Trophoblast cell (in vitro differentiated cells and primary cell): ENCODE results near the gene IFNGR1.
"Not testable (repeated sequence)": the region's sequence is repeated elsewhere in the genome, so short reads cannot be mapped to it uniquely, and the experiment has no call there.

Experiments used
- DNase-seq, 2 donors: peaks; one replicate each; pipeline ENCODE4 v3.0.0-alpha.2; 2016
- H2AFZ ChIP-seq: 2 replicates; pipeline ENCODE4 v1.6.1; 2013; ENCODE audit warnings: low read length, moderate library complexity, mild to moderate bottlenecking; ENCODE audit not compliant: insufficient read depth, poor library complexity
- H2AK5ac ChIP-seq: 2 replicates; pipeline ENCODE4 v1.6.1; 2013; ENCODE audit warnings: mild to moderate bottlenecking, low read length
- H2BK120ac ChIP-seq: 2 replicates; pipeline ENCODE4 v1.6.1; 2013; ENCODE audit warnings: low read length, mild to moderate bottlenecking, moderate library complexity; ENCODE audit not compliant: insufficient read depth, poor library complexity
- H2BK12ac ChIP-seq: 2 replicates; pipeline ENCODE4 v1.6.1; 2013; ENCODE audit warnings: mild to moderate bottlenecking, low read length, moderate library complexity
- H2BK5ac ChIP-seq: 2 replicates; pipeline ENCODE4 v1.6.1; 2013; ENCODE audit warnings: low read length, low read depth, moderate library complexity, mild to moderate bottlenecking; ENCODE audit not compliant: poor library complexity
- H3K14ac ChIP-seq: 2 replicates; pipeline ENCODE4 v1.6.1; 2013; ENCODE audit warnings: mild to moderate bottlenecking, low read length
- H3K18ac ChIP-seq: 2 replicates; pipeline ENCODE4 v1.6.1; 2013; ENCODE audit warnings: mild to moderate bottlenecking, low read length
- H3K23ac ChIP-seq: 2 replicates; pipeline ENCODE4 v1.6.1; 2013; ENCODE audit warnings: low read length
- H3K27ac ChIP-seq: 2 replicates; pipeline ENCODE4 v1.5.1; 2013; ENCODE audit warnings: low read depth, mild to moderate bottlenecking, inconsistent platforms, low read length, moderate library complexity
- H3K27me3 ChIP-seq: 2 replicates; pipeline ENCODE4 v1.6.1; 2013; ENCODE audit warnings: inconsistent platforms, mild to moderate bottlenecking, low read length, moderate library complexity; ENCODE audit not compliant: insufficient read depth
- H3K36me3 ChIP-seq, 2 experiments: 1 replicate in 1 of 2; 2 replicates in 1 of 2; pipeline ENCODE4 v1.6.1; 2013; ENCODE audit warnings: low read length in 2 of 2, mild to moderate bottlenecking in 2 of 2, moderate library complexity in 1 of 2; ENCODE audit not compliant: insufficient read depth in 2 of 2, control insufficient read depth in 1 of 2
- H3K4ac ChIP-seq: 2 replicates; pipeline ENCODE4 v1.6.1; 2013; ENCODE audit warnings: low read depth, mild to moderate bottlenecking, low read length, moderate library complexity
- H3K4me1 ChIP-seq, 2 experiments: 1 replicate in 1 of 2; 2 replicates in 1 of 2; pipeline ENCODE4 v1.6.1; 2013; ENCODE audit warnings: low read length in 2 of 2, mild to moderate bottlenecking in 2 of 2, moderate library complexity in 1 of 2; ENCODE audit not compliant: insufficient read depth in 2 of 2, control insufficient read depth in 1 of 2
- H3K4me2 ChIP-seq: 2 replicates; pipeline ENCODE4 v1.6.1; 2013; ENCODE audit warnings: inconsistent platforms, mild to moderate bottlenecking, low read length, moderate library complexity
- H3K4me3 ChIP-seq: 2 replicates; pipeline ENCODE4 v1.5.1; 2013; ENCODE audit warnings: mild to moderate bottlenecking, low read depth, low read length, inconsistent platforms
- H3K79me1 ChIP-seq: one replicate; pipeline ENCODE4 v1.6.1; 2013; ENCODE audit warnings: low read length
- H3K79me2 ChIP-seq: 2 replicates; pipeline ENCODE4 v1.6.1; 2013; ENCODE audit warnings: low read length, mild to moderate bottlenecking; ENCODE audit not compliant: control insufficient read depth, insufficient read depth, poor library complexity
- H3K9ac ChIP-seq: 2 replicates; pipeline ENCODE4 v1.6.1; 2013; ENCODE audit warnings: mild to moderate bottlenecking, low read length
- H3K9me3 ChIP-seq: 2 replicates; pipeline ENCODE4 v1.6.1; 2013; ENCODE audit warnings: low read depth, mild to moderate bottlenecking, control low read depth, inconsistent platforms, low read length; ENCODE audit not compliant: insufficient read depth
- H4K12ac ChIP-seq: 2 replicates; pipeline ENCODE4 v1.6.1; 2013; ENCODE audit warnings: low read depth, mild to moderate bottlenecking, low read length, moderate library complexity
- H4K8ac ChIP-seq: 2 replicates; pipeline ENCODE4 v1.6.1; 2013; ENCODE audit warnings: low read depth, mild to moderate bottlenecking, low read length, moderate library complexity
- H4K91ac ChIP-seq: one replicate; pipeline ENCODE4 v1.6.1; 2013; ENCODE audit warnings: low read depth, mild to moderate bottlenecking, low read length, moderate library complexity
- whole genome bisulfite sequencing: extraction: QIAGEN DNeasy Blood & Tissue Kit; methylation state at CpG from one replicate; pipeline ENCODE4 v1.1.7; 2013; ENCODE audit warnings: missing lambda C conversion rate; ENCODE audit not compliant: insufficient read length, insufficient coverage; ENCODE audit errors: extremely low coverage; 5-methylcytosine and 5-hydroxymethylcytosine counted together

Gene IFNGR1

DNA sequence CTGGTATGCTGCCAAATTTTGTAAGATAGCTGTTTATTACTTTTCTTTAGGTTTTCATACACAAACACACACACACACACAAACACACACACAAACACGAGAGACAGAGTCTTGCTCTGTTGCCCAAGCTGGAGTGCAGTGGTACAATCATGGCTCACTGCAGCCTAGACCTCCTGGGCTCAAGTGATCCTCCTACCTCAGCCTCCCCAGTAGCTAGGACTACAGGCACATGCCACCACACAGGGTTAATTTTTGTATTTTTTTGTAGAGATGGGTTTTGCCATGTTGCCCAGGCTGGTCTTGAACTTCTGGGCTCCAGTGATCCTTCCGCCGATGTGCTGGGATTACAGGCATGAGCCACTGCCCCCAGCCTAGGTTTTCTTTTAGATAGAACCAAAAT is 3.6 kb downstream of the IFNGR1 start:
- Histone ChIP-seq H3K79me2 (peaks cover 23% of the 10 kb centered on the region), H3K4ac (peak overlapping the region; percentile 84), H3K79me1 (peaks cover 13% of the 10 kb centered on the region), H3K4me1 (peaks cover 6 to 14% of the 10 kb centered on the region in 2 experiments)
- not testable (repeated sequence) for H3K9me3 ChIP-seq, H3K4me3 ChIP-seq, H2AFZ ChIP-seq, H3K23ac ChIP-seq, H4K12ac ChIP-seq, H3K4me2 ChIP-seq, H3K14ac ChIP-seq, H2AK5ac ChIP-seq, H2BK5ac ChIP-seq, H3K36me3 ChIP-seq, H2BK12ac ChIP-seq, H4K91ac ChIP-seq, H3K18ac ChIP-seq, H3K9ac ChIP-seq, H2BK120ac ChIP-seq, DNase-seq, H3K27me3 ChIP-seq, H3K27ac ChIP-seq, H4K8ac ChIP-seq
- no CpG with 5 or more reads among the region's 3 CpGs for WGBS

GRCh38 chr6:137214931-137215330 is 4.3 kb downstream of the IFNGR1 start:
- Histone ChIP-seq H4K91ac (no peak overlapping the region), H2BK120ac (no peak overlapping the region), H3K4me1 (peaks cover 6 to 14% of the 10 kb centered on the region in 2 experiments), H3K23ac (no peak overlapping the region), H4K12ac (no peak overlapping the region), H3K4me2 (no peak overlapping the region), H3K9ac (no peak overlapping the region), H3K79me1 (peaks cover 13% of the 10 kb centered on the region), H3K9me3 (no peaks in the 10 kb centered on the region), H3K18ac (no peak overlapping the region), H2BK12ac (no peak overlapping the region), H2AFZ (no peak overlapping the region), H3K4me3 (no peak overlapping the region), H3K27me3 (no peaks in the 10 kb centered on the region), H3K27ac (no peak overlapping the region), H3K79me2 (peaks cover 25% of the 10 kb centered on the region), H2AK5ac (no peak overlapping the region), H2BK5ac (no peak overlapping the region), H3K36me3 (peaks cover 2 to 4% of the 10 kb centered on the region in 2 experiments), H3K14ac (no peak overlapping the region), H4K8ac (no peak overlapping the region), H3K4ac (no peak overlapping the region)
- WGBS: no CpG with 5 or more reads among the region's 3 CpGs
- peak in 1 of 2 donors; percentile 53 for DNase-seq

GRCh38 chr6:137213813-137214212 is 5.4 kb downstream of the IFNGR1 start:
- no peak overlapping the region for H2BK12ac ChIP-seq
- no peak overlapping the region for H3K18ac ChIP-seq
- no peak overlapping the region for H3K4me3 ChIP-seq
- no peak overlapping the region for H4K91ac ChIP-seq
- no peaks in the 10 kb centered on the region for H3K27me3 ChIP-seq
- H2AFZ ChIP-seq: no peak overlapping the region
- peaks cover 2 to 5% of the 10 kb centered on the region in 2 experiments for H3K36me3 ChIP-seq
- no peak for DNase-seq
- H3K79me2 ChIP-seq: peaks cover 22% of the 10 kb centered on the region
- no peak overlapping the region for H3K23ac ChIP-seq
- peak overlapping the region; percentile 72 for H3K4ac ChIP-seq
- no peak overlapping the region for H2AK5ac ChIP-seq
- no peak overlapping the region for H3K9ac ChIP-seq
- no peak overlapping the region for H4K12ac ChIP-seq
- no peak overlapping the region for H2BK120ac ChIP-seq
- H2BK5ac ChIP-seq: no peak overlapping the region
- WGBS: no CpG with 5 or more reads among the region's 2 CpGs
- H3K4me2 ChIP-seq: no peak overlapping the region
- H3K27ac ChIP-seq: no peak overlapping the region
- H3K4me1 ChIP-seq: peaks cover 3 to 14% of the 10 kb centered on the region in 2 experiments
- no peak overlapping the region for H3K14ac ChIP-seq
- peaks cover 5% of the 10 kb centered on the region for H3K79me1 ChIP-seq
- H4K8ac ChIP-seq: no peak overlapping the region
- H3K9me3 ChIP-seq: no peaks in the 10 kb centered on the region

DNA sequence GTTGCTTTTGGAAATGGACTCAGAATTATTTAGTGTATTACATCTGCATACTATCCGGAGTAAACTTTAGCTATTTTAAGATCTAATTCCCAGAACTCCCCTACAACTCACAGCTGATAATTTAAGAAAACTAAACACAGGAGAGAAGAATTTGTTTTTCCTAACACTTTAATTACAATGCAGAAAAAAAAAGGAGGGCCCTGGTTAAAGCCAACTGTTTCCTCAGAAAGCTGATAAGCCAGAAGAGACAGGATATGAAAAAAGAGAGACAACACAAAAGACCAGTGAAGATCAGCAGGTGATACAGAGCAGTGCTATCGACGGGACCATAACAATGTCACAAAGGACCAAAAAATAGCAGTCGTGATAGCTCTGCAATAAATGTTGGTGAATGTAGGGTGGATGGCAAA is 5.8 kb downstream of the IFNGR1 start:
- H3K27ac ChIP-seq: no peak overlapping the region
- peaks cover 3 to 14% of the 10 kb centered on the region in 2 experiments for H3K4me1 ChIP-seq
- peaks cover 2 to 10% of the 10 kb centered on the region in 2 experiments for H3K36me3 ChIP-seq
- H2AFZ ChIP-seq: no peak overlapping the region
- H4K91ac ChIP-seq: no peak overlapping the region
- no peak overlapping the region for H3K4me3 ChIP-seq
- no peak overlapping the region for H3K14ac ChIP-seq
- H4K8ac ChIP-seq: no peak overlapping the region
- no peak overlapping the region for H2BK120ac ChIP-seq
- H3K27me3 ChIP-seq: no peaks in the 10 kb centered on the region
- peaks cover 3% of the 10 kb centered on the region for H3K9me3 ChIP-seq
- peak overlapping the region; percentile 72 for H3K4ac ChIP-seq
- H3K18ac ChIP-seq: no peak overlapping the region
- no peak overlapping the region for H2AK5ac ChIP-seq
- no peak for DNase-seq
- H4K12ac ChIP-seq: no peak overlapping the region
- no peak overlapping the region for H3K9ac ChIP-seq
- no peak overlapping the region for H3K23ac ChIP-seq
- H2BK12ac ChIP-seq: no peak overlapping the region
- H3K79me2 ChIP-seq: peaks cover 20% of the 10 kb centered on the region
- H3K4me2 ChIP-seq: no peak overlapping the region
- no peak overlapping the region for H2BK5ac ChIP-seq
- no CpG with 5 or more reads among the region's 4 CpGs for WGBS
- peaks cover 2% of the 10 kb centered on the region for H3K79me1 ChIP-seq
